HepG2 (cell line): ENCODE measurements around the gene THY1. TPM values are rescaled to one million over a fixed set of nuclear protein-coding genes. Genes with fewer than 3 reads are reported as not detected.

ENCODE experiments used
- DRAP1 ChIP-seq: IDR thresholded peaks from 2 replicates; pipeline ENCODE4 v1.6.1; 2016; ENCODE audit warnings: missing genetic modification reagents, missing compliant biosample characterization
- EP300 ChIP-seq, 3 experiments: sonication (generic) in 1 of 3; formaldehyde crosslinking in 1 of 3; IDR thresholded peaks; 2 replicates each; pipeline versions ENCODE4 v1.5.1 to v1.6.1; 2011 to 2020; ENCODE audit warnings: low read depth in 2 of 3, low read length in 2 of 3, borderline replicate concordance in 1 of 3, improper control_type of control experiment in 1 of 3, mild to moderate bottlenecking in 1 of 3, missing genetic modification reagents in 1 of 3, moderate library complexity in 1 of 3
- HMGXB3 ChIP-seq: sonication (generic); formaldehyde crosslinking; IDR thresholded peaks from 2 replicates; pipeline ENCODE4 v1.4.0; 2020; ENCODE audit warnings: missing genetic modification reagents, borderline replicate concordance
- IRX3 ChIP-seq: sonication (generic); formaldehyde crosslinking; IDR thresholded peaks from 2 replicates; pipeline ENCODE4 v1.8.1; 2023; ENCODE audit warnings: mild to moderate bottlenecking, low read depth, missing genetic modification reagents, borderline replicate concordance
- LRRFIP1 ChIP-seq: sonication (generic); formaldehyde crosslinking; conservative IDR thresholded peaks from 2 replicates; pipeline ENCODE4 v1.4.0; 2020; ENCODE audit warnings: missing genetic modification reagents
- NFIC ChIP-seq: IDR thresholded peaks from 2 replicates; pipeline ENCODE4 v1.6.1; 2012; ENCODE audit warnings: mild to moderate bottlenecking, low read length, inconsistent platforms
- PAXIP1 ChIP-seq: sonication (generic); formaldehyde crosslinking; conservative IDR thresholded peaks from 2 replicates; pipeline ENCODE4 v1.4.0; 2020; ENCODE audit warnings: mild to moderate bottlenecking, missing genetic modification reagents, moderate library complexity
- PHF20 ChIP-seq: sonication (generic); formaldehyde crosslinking; IDR thresholded peaks from 2 replicates; pipeline ENCODE4 v1.5.0; 2020; ENCODE audit warnings: mild to moderate bottlenecking, missing genetic modification reagents
- ZBTB4 ChIP-seq: sonication (generic); formaldehyde crosslinking; IDR thresholded peaks from 2 replicates; pipeline ENCODE4 v1.4.0; 2020; ENCODE audit warnings: missing genetic modification reagents, mild to moderate bottlenecking, borderline replicate concordance
- ZNF12 ChIP-seq: sonication (generic); formaldehyde crosslinking; IDR thresholded peaks from 2 replicates; pipeline ENCODE4 v1.5.0; 2020; ENCODE audit warnings: missing genetic modification reagents
- ZNF746 ChIP-seq: sonication (generic); formaldehyde crosslinking; IDR thresholded peaks from 2 replicates; pipeline ENCODE4 v1.8.0; 2022; ENCODE audit warnings: mild to moderate bottlenecking, missing genetic modification reagents
- polyA plus RNA-seq, 8 experiments: library from polyadenylated mRNA; depleted of rRNA in 3 of 8; stranded (reverse) in 7 of 8; unstranded in 1 of 8; fragments of >200 nt; fragmentation: Illumina TruSeq in 4 of 8; extraction: Trizol in 4 of 8; gene quantifications; 2 replicates each; pipeline versions ENCODE4 v1.2.1 to v1.2.3, GENCODE V29; 2011 to 2016; ENCODE audit warnings: low read depth in 4 of 8, missing spikeins in 1 of 8, mixed read lengths in 1 of 8; ENCODE audit not compliant: insufficient read depth in 1 of 8
- total RNA-seq, 5 experiments: library from RNA; depleted of rRNA; stranded (reverse); fragments of >200 nt; fragmentation: Illumina TruSeq; extraction: Trizol; gene quantifications; 2 replicates each; pipeline ENCODE4 v1.2.3, GENCODE V29; 2016; ENCODE audit warnings: low read depth in 1 of 5

Gene THY1
- total and polyA plus RNA-seq, 2 of the 13 experiments (the other 11 are each of a cell fraction or from before 2014, with no cell fraction given): not detected

- TF ChIP-seq PAXIP1 (CRISPR knock-in tag): peak; percentile 92
- TF ChIP-seq LRRFIP1 (CRISPR knock-in tag): no peak
- TF ChIP-seq HMGXB3 (CRISPR knock-in tag): peak; percentile 75; the same call in 1 of the 2 replicates
- TF ChIP-seq ZNF12: 0 out of 2 replicates have a peak, but pooled peaks have one; percentile 38
- TF ChIP-seq ZBTB4: peak; percentile 61; the same call in 1 of the 2 replicates
- TF ChIP-seq IRX3: 0 out of 2 replicates have a peak, but pooled peaks have one; percentile 25
- peak; percentile 72; the same call in 1 of the 2 replicates for TF ChIP-seq NFIC
- TF ChIP-seq DRAP1: peak; percentile 54; the same call in 1 of the 2 replicates
- TF ChIP-seq ZNF746 (CRISPR knock-in tag): peak; percentile 41; the same call in 1 of the 2 replicates
- peak; percentile 17; the same call in 1 of the 2 replicates for TF ChIP-seq PHF20
- TF ChIP-seq EP300 (IDR thresholded peaks at IDR 0.05; ENCODE audit: low read depth in 2 of 2, low read length in 2 of 2): peak in 1 of 2 experiments; percentile 65; a peak in 2 of 4 replicates
- TF ChIP-seq EP300 (CRISPR knock-in tag; IDR thresholded peaks at IDR 0.05; ENCODE audit: borderline replicate concordance): peak; percentile 33; the same call in 1 of the 2 replicates
These were observed 54.6 kb downstream of the THY1 start (continued) for GRCh38 chr11:119368121-119369034.
